Hepatocyte (in vitro differentiated cells): ENCODE results near the gene CDH26. TPM values are rescaled to one million over a fixed set of nuclear protein-coding genes. Genes with fewer than 3 reads are reported as not detected.

Source experiments
- DNase-seq: peaks from one replicate; pipeline ENCODE4 v3.0.0-alpha.2; 2016; ENCODE audit warnings: low spot score
- H2AFZ ChIP-seq: fragments of 200-600 bp; sonication (generic); 2 replicates; pipeline ENCODE4 v1.6.0; 2016; ENCODE audit warnings: antibody characterized with exemption, mild to moderate bottlenecking
- H3K27ac ChIP-seq: fragments of 200-600 bp; sonication (generic); 2 replicates; pipeline ENCODE4 v1.5.1; 2016; ENCODE audit warnings: mild to moderate bottlenecking
- H3K27me3 ChIP-seq: fragments of 200-600 bp; sonication (generic); 2 replicates; pipeline ENCODE4 v1.6.1; 2016
- H3K36me3 ChIP-seq: fragments of 200-600 bp; sonication (generic); replicated peaks from 2 replicates; pipeline ENCODE4 v1.5.1; 2016; ENCODE audit warnings: low read depth; ENCODE audit not compliant: insufficient read depth
- H3K4me1 ChIP-seq: fragments of 200-600 bp; sonication (generic); 2 replicates; pipeline ENCODE4 v1.5.1; 2016; ENCODE audit warnings: mild to moderate bottlenecking, moderate library complexity; ENCODE audit not compliant: insufficient read depth
- H3K4me2 ChIP-seq: fragments of 200-600 bp; sonication (generic); 2 replicates; pipeline ENCODE4 v1.6.0; 2016
- H3K4me3 ChIP-seq: fragments of 200-600 bp; sonication (generic); 2 replicates; pipeline ENCODE4 v1.5.1; 2016; ENCODE audit warnings: mild to moderate bottlenecking
- H3K79me2 ChIP-seq: fragments of 200-600 bp; sonication (generic); 2 replicates; pipeline ENCODE4 v1.6.0; 2017; ENCODE audit warnings: mild to moderate bottlenecking
- H3K9me2 ChIP-seq: fragments of 200-600 bp; sonication (generic); replicated peaks from 2 replicates; pipeline ENCODE4 v1.6.0; 2017; ENCODE audit warnings: mild to moderate bottlenecking; ENCODE audit not compliant: insufficient read depth
- H3K9me3 ChIP-seq: fragments of 200-600 bp; sonication (generic); 2 replicates; pipeline ENCODE4 v1.5.1; 2016; ENCODE audit warnings: low read depth, mild to moderate bottlenecking
- H4K20me1 ChIP-seq: fragments of 200-600 bp; sonication (generic); 2 replicates; pipeline ENCODE4 v1.6.0; 2016; ENCODE audit warnings: mild to moderate bottlenecking; ENCODE audit not compliant: insufficient read depth, poor library complexity, severe bottlenecking
- EZH2 ChIP-seq: fragments of 200-600 bp; sonication (generic); IDR thresholded peaks from 2 replicates; pipeline ENCODE4 v1.6.1; 2016; ENCODE audit warnings: antibody characterized with exemption, mild to moderate bottlenecking, borderline replicate concordance
- EZH2phosphoT487 ChIP-seq: fragments of 200-600 bp; sonication (generic); IDR thresholded peaks from one replicate; pipeline ENCODE4 v1.6.1; 2018; ENCODE audit warnings: antibody characterized with exemption, mild to moderate bottlenecking, low read depth, moderate library complexity; ENCODE audit not compliant: unreplicated experiment, severe bottlenecking
- WGBS: methylation state at CpG from one replicate; pipeline ENCODE4 v1.1.6; 2016; ENCODE audit warnings: low lambda C conversion rate; ENCODE audit errors: missing lambda C conversion rate; 5-methylcytosine and 5-hydroxymethylcytosine counted together
- polyA plus RNA-seq: library from polyadenylated mRNA; unstranded; fragments of >200 nt; fragmentation: Nextera tagmentation; extraction: Ambion mirVana; gene quantifications from 2 replicates; pipeline ENCODE4 v1.2.1, GENCODE V29; 2016
- total RNA-seq: library from RNA; depleted of rRNA; stranded (reverse); fragments of >200 nt; gene quantifications from 2 replicates; pipeline ENCODE4 v1.2.3, GENCODE V29; 2014
- TF ChIP-seq, protein P1 (sequence below): fragments of 200-600 bp; sonication (generic); IDR thresholded peaks from 2 replicates; pipeline ENCODE4 v1.5.1; 2016; ENCODE audit warnings: antibody characterized with exemption, mild to moderate bottlenecking; ENCODE audit not compliant: poor library complexity

Gene CDH26
- total and polyA plus RNA-seq, 2 experiments from 2014 or later: 2.2 to 2.3 TPM

DNA sequence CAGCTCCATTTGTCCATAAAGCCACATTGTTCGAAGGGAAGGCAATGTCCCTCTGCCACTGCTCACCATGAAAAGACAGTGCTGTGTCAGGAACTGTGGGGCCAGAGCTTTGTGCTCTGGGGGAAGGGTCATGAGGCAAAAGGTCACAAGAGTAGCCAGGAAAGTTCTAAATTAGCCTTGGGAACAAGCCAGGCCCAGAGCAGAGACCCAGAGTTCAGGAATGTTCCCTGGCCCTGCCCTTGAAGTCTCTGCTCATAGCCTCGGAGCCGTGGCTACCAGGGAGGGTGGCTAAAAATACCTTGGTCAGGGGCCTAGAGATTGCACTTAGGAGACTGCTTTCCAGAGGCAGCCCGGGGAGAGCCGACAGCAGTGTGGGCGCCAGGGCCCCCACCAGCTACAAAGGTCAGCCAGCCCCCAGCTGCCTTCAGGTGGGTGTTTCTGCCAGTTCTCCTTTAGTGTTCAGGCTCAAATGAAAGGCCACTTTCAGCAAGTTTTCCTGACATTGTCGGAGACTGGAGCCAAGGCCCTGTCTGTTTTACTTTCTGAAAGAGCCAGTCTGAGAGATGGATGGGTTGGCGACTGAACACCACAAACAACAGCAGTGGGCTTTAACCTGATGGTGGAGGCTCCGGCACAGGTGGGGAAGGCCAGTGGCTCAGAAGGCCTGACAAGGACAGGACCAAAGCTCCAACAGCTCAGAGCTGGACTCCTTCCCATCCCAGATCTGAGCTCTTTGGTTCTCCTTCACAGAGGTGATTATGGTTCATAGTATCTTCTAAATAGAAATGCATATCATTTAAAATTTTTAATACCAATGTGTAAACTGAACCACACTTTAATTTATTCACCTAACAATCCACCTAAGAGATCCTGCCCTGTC, 76.2 kb downstream of the CDH26 start:
- WGBS: 63% methylated on average over 9 of the region's 9 CpGs
- Histone ChIP-seq H3K36me3 (no peaks in the 10 kb centered on the region), H3K4me2 (no peak overlapping the region), H4K20me1 (no peaks in the 10 kb centered on the region), H3K27me3 (no peaks in the 10 kb centered on the region), H3K9me2 (no peaks in the 10 kb centered on the region), H3K9me3 (no peaks in the 10 kb centered on the region), H3K4me1 (peaks cover 20% of the 10 kb centered on the region), H3K79me2 (no peaks in the 10 kb centered on the region), H3K27ac (peak overlapping the region; percentile 63), H2AFZ (no peak overlapping the region), H3K4me3 (no peak overlapping the region)
- DNase-seq: no peak
- TF ChIP-seq, protein P1, sequence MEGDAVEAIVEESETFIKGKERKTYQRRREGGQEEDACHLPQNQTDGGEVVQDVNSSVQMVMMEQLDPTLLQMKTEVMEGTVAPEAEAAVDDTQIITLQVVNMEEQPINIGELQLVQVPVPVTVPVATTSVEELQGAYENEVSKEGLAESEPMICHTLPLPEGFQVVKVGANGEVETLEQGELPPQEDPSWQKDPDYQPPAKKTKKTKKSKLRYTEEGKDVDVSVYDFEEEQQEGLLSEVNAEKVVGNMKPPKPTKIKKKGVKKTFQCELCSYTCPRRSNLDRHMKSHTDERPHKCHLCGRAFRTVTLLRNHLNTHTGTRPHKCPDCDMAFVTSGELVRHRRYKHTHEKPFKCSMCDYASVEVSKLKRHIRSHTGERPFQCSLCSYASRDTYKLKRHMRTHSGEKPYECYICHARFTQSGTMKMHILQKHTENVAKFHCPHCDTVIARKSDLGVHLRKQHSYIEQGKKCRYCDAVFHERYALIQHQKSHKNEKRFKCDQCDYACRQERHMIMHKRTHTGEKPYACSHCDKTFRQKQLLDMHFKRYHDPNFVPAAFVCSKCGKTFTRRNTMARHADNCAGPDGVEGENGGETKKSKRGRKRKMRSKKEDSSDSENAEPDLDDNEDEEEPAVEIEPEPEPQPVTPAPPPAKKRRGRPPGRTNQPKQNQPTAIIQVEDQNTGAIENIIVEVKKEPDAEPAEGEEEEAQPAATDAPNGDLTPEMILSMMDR: no peak
- no peak for TF ChIP-seq EZH2phosphoT487
- no peak for TF ChIP-seq EZH2

DNA sequence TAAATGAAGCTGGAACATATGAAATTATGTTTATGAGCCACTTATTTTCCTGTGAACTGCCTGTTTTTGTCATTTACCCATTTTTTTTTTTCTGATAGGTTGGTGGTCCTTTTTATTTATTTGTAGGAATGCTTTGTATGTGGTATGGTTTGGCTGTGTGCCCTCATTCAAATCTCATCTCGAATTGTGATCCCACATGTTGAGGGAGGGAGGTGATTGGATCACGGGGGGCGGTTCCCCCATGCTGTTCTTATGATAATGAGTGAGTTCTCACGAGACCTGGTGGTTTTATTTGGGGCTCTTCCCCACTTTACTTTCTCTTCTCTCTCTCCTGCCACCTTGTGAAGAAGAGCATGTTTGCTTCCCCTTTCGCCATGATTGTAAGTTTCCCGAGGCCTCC, 77.3 kb downstream of the CDH26 start:
- peaks cover 20% of the 10 kb centered on the region for H3K4me1 ChIP-seq
- DNase-seq: no peak
- H3K4me3 ChIP-seq: no peak overlapping the region
- 71% methylated on average over 6 of the region's 6 CpGs for WGBS
- H3K9me2 ChIP-seq: no peaks in the 10 kb centered on the region
- no peaks in the 10 kb centered on the region for H4K20me1 ChIP-seq
- no peaks in the 10 kb centered on the region for H3K27me3 ChIP-seq
- H3K79me2 ChIP-seq: no peaks in the 10 kb centered on the region
- no peaks in the 10 kb centered on the region for H3K36me3 ChIP-seq
- TF ChIP-seq, protein P1: no peak
- TF ChIP-seq EZH2 (no peak), EZH2phosphoT487 (no peak)
- no peak overlapping the region for H2AFZ ChIP-seq
- H3K4me2 ChIP-seq: no peak overlapping the region
- H3K27ac ChIP-seq: no peak overlapping the region
- no peaks in the 10 kb centered on the region for H3K9me3 ChIP-seq

DNA sequence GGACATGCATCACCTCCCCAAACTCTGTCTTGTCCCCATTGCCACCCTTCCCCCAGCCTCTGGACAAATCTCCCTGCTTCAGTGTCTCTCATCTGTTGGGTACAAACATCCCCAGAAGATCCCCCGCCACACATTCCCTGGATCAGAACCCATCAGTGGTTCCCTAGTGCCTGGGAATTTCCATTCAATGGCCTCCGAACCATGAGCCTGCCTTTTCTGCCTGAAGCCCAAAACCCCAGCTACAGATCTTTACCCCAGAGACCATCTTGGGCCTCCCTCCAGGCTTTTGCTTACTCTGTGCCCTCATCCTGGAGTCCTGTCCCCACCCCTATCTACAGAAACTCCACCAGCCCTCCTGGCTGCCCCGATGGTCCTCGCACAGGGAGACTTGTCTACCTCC, 78.1 kb downstream of the CDH26 start:
- Histone ChIP-seq H3K4me3 (no peak overlapping the region), H3K79me2 (no peaks in the 10 kb centered on the region)
- WGBS: 91% methylated on average over 4 of the region's 4 CpGs

More for the DNA sequence above, 78.1 kb downstream of the CDH26 start:
- Histone ChIP-seq H3K27ac (no peak overlapping the region), H3K36me3 (no peaks in the 10 kb centered on the region), H3K4me2 (no peak overlapping the region), H2AFZ (no peak overlapping the region), H3K4me1 (peaks cover 20% of the 10 kb centered on the region), H3K9me2 (no peaks in the 10 kb centered on the region), H3K9me3 (no peaks in the 10 kb centered on the region), H3K27me3 (no peaks in the 10 kb centered on the region), H4K20me1 (no peaks in the 10 kb centered on the region)
- no peak for DNase-seq
- TF ChIP-seq, protein P1: no peak
- TF ChIP-seq EZH2phosphoT487: no peak
- no peak for TF ChIP-seq EZH2
